HepG2 (cell line): ENCODE data around the gene SRC. TPM values are rescaled to one million over a fixed set of nuclear protein-coding genes. Genes with fewer than 3 reads are reported as not detected.

Source experiments
- ATF7-NPFF ChIP-seq: sonication (generic); formaldehyde crosslinking; IDR thresholded peaks from 2 replicates; pipeline ENCODE4 v1.8.1; 2023; ENCODE audit warnings: mild to moderate bottlenecking, low read depth, missing genetic modification reagents, moderate library complexity
- BHLHE40 ChIP-seq: IDR thresholded peaks from 2 replicates; pipeline ENCODE4 v1.6.1; 2011; ENCODE audit warnings: low read length, improper control_type of control experiment
- CREB1 ChIP-seq, 2 experiments: fragments of 450-650 bp in 1 of 2; IDR thresholded peaks; 2 replicates each; pipeline ENCODE4 v1.6.1; 2016 to 2017; ENCODE audit warnings: control low read depth in 1 of 2, mild to moderate bottlenecking in 1 of 2, missing compliant biosample characterization in 1 of 2, missing genetic modification characterization in 1 of 2
- DNMT1 ChIP-seq: sonication (generic); formaldehyde crosslinking; IDR thresholded peaks from 2 replicates; pipeline ENCODE4 v1.5.1; 2020; ENCODE audit warnings: mild to moderate bottlenecking, missing genetic modification reagents
- FOXJ3 ChIP-seq: sonication (generic); formaldehyde crosslinking; IDR thresholded peaks from 2 replicates; pipeline ENCODE4 v1.4.0; 2020; ENCODE audit warnings: missing genetic modification reagents, mild to moderate bottlenecking, borderline replicate concordance
- HIVEP1 ChIP-seq: sonication (generic); formaldehyde crosslinking; IDR thresholded peaks from 2 replicates; pipeline ENCODE4 v1.4.0; 2020; ENCODE audit warnings: mild to moderate bottlenecking, missing genetic modification reagents
- HNRNPH1 ChIP-seq: fragments of 200-400 bp; formaldehyde crosslinking; optimal IDR thresholded peaks from 2 replicates; pipeline ENCODE3; 2017; ENCODE audit warnings: mild to moderate bottlenecking, low read depth, low read length
- HOXD1 ChIP-seq: sonication (generic); formaldehyde crosslinking; IDR thresholded peaks from 2 replicates; pipeline ENCODE4 v1.5.0; 2020; ENCODE audit warnings: missing genetic modification reagents
- KDM1A ChIP-seq: IDR thresholded peaks from 2 replicates; pipeline ENCODE4 v1.6.1; 2016; ENCODE audit warnings: missing compliant biosample characterization
- KMT2A ChIP-seq: sonication (generic); formaldehyde crosslinking; IDR thresholded peaks from 2 replicates; pipeline ENCODE4 v1.4.0; 2020; ENCODE audit warnings: missing genetic modification reagents
- LCORL ChIP-seq, 2 experiments: fragments of 450-650 bp in 1 of 2; sonication (generic) in 1 of 2; formaldehyde crosslinking in 1 of 2; IDR thresholded peaks; 2 replicates each; pipeline versions ENCODE4 v1.5.0 to v1.6.1; 2017 to 2020; ENCODE audit warnings: antibody characterized with exemption in 1 of 2, missing genetic modification reagents in 1 of 2
- MTA3 ChIP-seq: sonication (generic); formaldehyde crosslinking; IDR thresholded peaks from 2 replicates; pipeline ENCODE4 v1.4.0; 2020; ENCODE audit warnings: missing genetic modification reagents
- PHB2 ChIP-seq: fragments of 450-650 bp; IDR thresholded peaks from 2 replicates; pipeline ENCODE4 v1.6.1; 2018; ENCODE audit not compliant: partially characterized antibody
- RARA ChIP-seq: IDR thresholded peaks from 2 replicates; pipeline ENCODE4 v1.6.1; 2016; ENCODE audit warnings: missing genetic modification reagents, missing compliant biosample characterization
- REXO4 ChIP-seq: sonication (generic); formaldehyde crosslinking; IDR thresholded peaks from 2 replicates; pipeline ENCODE4 v1.8.0; 2022; ENCODE audit warnings: missing genetic modification reagents, mild to moderate bottlenecking, borderline replicate concordance
- RXRA ChIP-seq: sonication (generic); formaldehyde crosslinking; IDR thresholded peaks from 2 replicates; pipeline ENCODE4 v1.5.1; 2020; ENCODE audit warnings: missing genetic modification reagents
- SMAD9 ChIP-seq: sonication (generic); formaldehyde crosslinking; IDR thresholded peaks from 2 replicates; pipeline ENCODE4 v1.5.1; 2020; ENCODE audit warnings: mild to moderate bottlenecking, missing genetic modification reagents
- SP4 ChIP-seq: sonication (generic); formaldehyde crosslinking; IDR thresholded peaks from 2 replicates; pipeline ENCODE4 v1.8.1; 2023; ENCODE audit warnings: mild to moderate bottlenecking, missing genetic modification reagents
- SRSF9 ChIP-seq: fragments of 200-400 bp; formaldehyde crosslinking; IDR thresholded peaks from 2 replicates; pipeline ENCODE4 v1.6.1; 2018; ENCODE audit warnings: borderline replicate concordance, mild to moderate bottlenecking, low read depth, low read length; ENCODE audit not compliant: insufficient read depth, poor library complexity, severe bottlenecking
- TFDP1 ChIP-seq: IDR thresholded peaks from 2 replicates; pipeline ENCODE4 v1.6.1; 2016; ENCODE audit warnings: missing compliant biosample characterization, missing genetic modification reagents, borderline replicate concordance
- TRAFD1 ChIP-seq: sonication (generic); formaldehyde crosslinking; IDR thresholded peaks from 2 replicates; pipeline ENCODE4 v1.5.1; 2020; ENCODE audit warnings: missing genetic modification reagents, mild to moderate bottlenecking, borderline replicate concordance
- U2AF2 ChIP-seq: fragments of 200-400 bp; formaldehyde crosslinking; IDR thresholded peaks from 2 replicates; pipeline ENCODE4 v1.6.1; 2017; ENCODE audit warnings: low read depth, mild to moderate bottlenecking, low read length
- YEATS4 ChIP-seq: sonication (generic); formaldehyde crosslinking; IDR thresholded peaks from 2 replicates; pipeline ENCODE4 v1.4.0; 2020; ENCODE audit warnings: missing genetic modification reagents, borderline replicate concordance
- ZBTB20 ChIP-seq: sonication (generic); formaldehyde crosslinking; IDR thresholded peaks from 2 replicates; pipeline ENCODE4 v1.8.1; 2023; ENCODE audit warnings: missing genetic modification reagents, low read depth, mild to moderate bottlenecking, borderline replicate concordance
- ZMYM2 ChIP-seq: sonication (generic); formaldehyde crosslinking; IDR thresholded peaks from 2 replicates; pipeline ENCODE4 v1.8.0; 2022; ENCODE audit warnings: mild to moderate bottlenecking, missing genetic modification reagents
- ZNF205 ChIP-seq: IDR thresholded peaks from 2 replicates; pipeline ENCODE4 v1.6.1; 2018; ENCODE audit warnings: missing biosample characterization, missing genetic modification reagents
- ZNF317 ChIP-seq: sonication (generic); formaldehyde crosslinking; IDR thresholded peaks from 2 replicates; pipeline ENCODE4 v1.5.0; 2020; ENCODE audit warnings: mild to moderate bottlenecking, missing genetic modification reagents
- ZNF446 ChIP-seq: sonication (generic); formaldehyde crosslinking; IDR thresholded peaks from 2 replicates; pipeline ENCODE4 v1.5.0; 2020; ENCODE audit warnings: mild to moderate bottlenecking, missing genetic modification reagents
- ZNF879 ChIP-seq: sonication (generic); formaldehyde crosslinking; IDR thresholded peaks from 2 replicates; pipeline ENCODE4 v1.8.1; 2023; ENCODE audit warnings: missing genetic modification reagents
- polyA plus RNA-seq, 8 experiments: library from polyadenylated mRNA; depleted of rRNA in 3 of 8; stranded (reverse) in 7 of 8; unstranded in 1 of 8; fragments of >200 nt; fragmentation: Illumina TruSeq in 4 of 8; extraction: Trizol in 4 of 8; gene quantifications; 2 replicates each; pipeline versions ENCODE4 v1.2.1 to v1.2.3, GENCODE V29; 2011 to 2016; ENCODE audit warnings: low read depth in 4 of 8, missing spikeins in 1 of 8, mixed read lengths in 1 of 8; ENCODE audit not compliant: insufficient read depth in 1 of 8
- total RNA-seq, 5 experiments: library from RNA; depleted of rRNA; stranded (reverse); fragments of >200 nt; fragmentation: Illumina TruSeq; extraction: Trizol; gene quantifications; 2 replicates each; pipeline ENCODE4 v1.2.3, GENCODE V29; 2016; ENCODE audit warnings: low read depth in 1 of 5

Gene SRC
- total and polyA plus RNA-seq, 2 of the 13 experiments (the other 11 are each of a cell fraction or from before 2014, with no cell fraction given): 54.7 to 192 TPM

- TF ChIP-seq ZNF317 (no peak), BHLHE40 (no peak), YEATS4 (CRISPR knock-in tag) (no peak), ZNF446 (no peak), SP4 (CRISPR knock-in tag) (peak; percentile 51; the same call in 1 of the 2 replicates), U2AF2 (no peak), ZBTB20 (no peak), ATF7-NPFF (peak; percentile 80), ZNF205 (CRISPR knock-in tag) (no peak), TRAFD1 (no peak), PHB2 (no peak), ZMYM2 (CRISPR knock-in tag) (no peak), RXRA (CRISPR knock-in tag) (no peak; the same call in 1 of the 2 replicates), REXO4 (no peak), HOXD1 (CRISPR knock-in tag) (0 out of 2 replicates have a peak, but pooled peaks have one; percentile 43), LCORL (IDR thresholded peaks at IDR 0.05) (no peak), LCORL (CRISPR knock-in tag; IDR thresholded peaks at IDR 0.05) (peak; percentile 91), SRSF9 (no peak), KDM1A (CRISPR knock-in tag) (no peak), RARA (CRISPR knock-in tag) (no peak), HIVEP1 (CRISPR knock-in tag) (no peak), KMT2A (no peak; the same call in 1 of the 2 replicates), ZNF879 (no peak), DNMT1 (CRISPR knock-in tag) (peak; percentile 97), TFDP1 (no peak), SMAD9 (no peak), MTA3 (no peak), FOXJ3 (CRISPR knock-in tag) (no peak), CREB1 (IDR thresholded peaks at IDR 0.05) (no peak), CREB1 (CRISPR knock-in tag; IDR thresholded peaks at IDR 0.05) (no peak), HNRNPH1 (no peak)
Observed at GRCh38 chr20:37384683-37385174, 38.8 kb downstream of the SRC start (continued).
